Endothelial cell of umbilical vein (primary cell): Measurements from ENCODE around the gene BTBD19. TPM values are rescaled to one million over a fixed set of nuclear protein-coding genes. Genes with fewer than 3 reads are reported as not detected.

Experiments used
- BruUV-seq: library from RNA; stranded (reverse); fragments of 400-500 nt; replicated peaks from 2 replicates; lab custom pipeline; 2021; lab: Mats Ljungman, UMichigan
- CTCF ChIA-PET: fragments of 300-600, 350-600 bp; sonication (Branson Sonifier 250); formaldehyde crosslinking; loops from one replicate; lab custom pipeline; 2021; ENCODE audit warnings: antibody characterized with exemption, inconsistent platforms; lab: Charles Lee
- POLR2A ChIA-PET: fragments of 300-600, 350-600 bp; sonication (Branson Sonifier 250); formaldehyde crosslinking; loops from one replicate; lab custom pipeline; 2021; ENCODE audit warnings: antibody characterized with exemption, inconsistent platforms; lab: Charles Lee
- DNase-seq: peaks from one replicate; pipeline ENCODE4 v3.0.0-alpha.2; 2011; ENCODE audit warnings: low read depth, low spot score
- FAIRE-seq: peaks from 2 replicates; lab custom pipeline; 2011; peaks lifted over from hg19 to GRCh38; lab: Jason Lieb, UNC
- H2AFZ ChIP-seq: 2 replicates; pipeline ENCODE4 v1.6.0; 2012; ENCODE audit warnings: low read depth, low read length, control low read depth, inconsistent platforms
- H3K27ac ChIP-seq: 2 replicates; pipeline ENCODE4 v1.5.1; 2011; ENCODE audit warnings: low read depth, mild to moderate bottlenecking, control low read depth, low read length, moderate library complexity; ENCODE audit not compliant: insufficient read depth
- H3K27me3 ChIP-seq, 2 experiments: 2 replicates each; pipeline versions ENCODE4 v1.6.0 to v1.6.1; 2011; ENCODE audit warnings: low read length in 2 of 2, mixed read lengths in 1 of 2; ENCODE audit not compliant: control insufficient read depth in 2 of 2, insufficient read depth in 2 of 2
- H3K36me3 ChIP-seq, 2 experiments: 2 replicates in 1 of 2; 3 replicates in 1 of 2; pipeline ENCODE4 v1.5.1; 2011; ENCODE audit warnings: low read length in 2 of 2, mild to moderate bottlenecking in 1 of 2, moderate library complexity in 1 of 2; ENCODE audit not compliant: control insufficient read depth in 2 of 2, insufficient read depth in 2 of 2; ENCODE audit errors: extremely low read depth in 1 of 2
- H3K4me1 ChIP-seq: 3 replicates; pipeline ENCODE4 v1.5.1; 2011; ENCODE audit warnings: mild to moderate bottlenecking, low read length; ENCODE audit not compliant: control insufficient read depth, insufficient read depth; ENCODE audit errors: extremely low read depth
- H3K4me2 ChIP-seq: 2 replicates; pipeline ENCODE4 v1.6.1; 2011; ENCODE audit warnings: low read length, control low read depth, mixed read lengths; ENCODE audit not compliant: insufficient read depth
- H3K4me3 ChIP-seq, 3 experiments: fragments of 200-600 bp in 1 of 3; sonication (generic), shearing (Covaris generic) in 1 of 3; replicated peaks in 1 of 3; 2 replicates each; pipeline ENCODE4 v1.5.1; 2011 to 2016; ENCODE audit warnings: control low read depth in 3 of 3, low read length in 3 of 3, mild to moderate bottlenecking in 2 of 3, inconsistent platforms in 1 of 3, low read depth in 1 of 3, moderate library complexity in 1 of 3; ENCODE audit not compliant: insufficient read depth in 1 of 3
- H3K79me2 ChIP-seq: 2 replicates; pipeline ENCODE4 v1.6.0; 2012; ENCODE audit warnings: low read length, inconsistent platforms; ENCODE audit not compliant: control insufficient read depth, insufficient read depth
- H3K9ac ChIP-seq: replicated peaks from 2 replicates; pipeline ENCODE3; 2011; ENCODE audit warnings: low read length, control low read depth; ENCODE audit not compliant: insufficient read depth; ENCODE audit errors: extremely low read depth
- H3K9me1 ChIP-seq: replicated peaks from 3 replicates; pipeline ENCODE4 v1.6.0; 2011; ENCODE audit warnings: mild to moderate bottlenecking, low read length; ENCODE audit not compliant: control insufficient read depth, insufficient read depth; ENCODE audit errors: extremely low read depth
- H3K9me3 ChIP-seq: replicated peaks from 2 replicates; pipeline ENCODE4 v1.5.1; 2012; ENCODE audit warnings: low read length, inconsistent platforms; ENCODE audit not compliant: control insufficient read depth, insufficient read depth
- H4K20me1 ChIP-seq: replicated peaks from 2 replicates; pipeline ENCODE3; 2011; ENCODE audit warnings: mild to moderate bottlenecking, low read length; ENCODE audit not compliant: control insufficient read depth, insufficient read depth; ENCODE audit errors: extremely low read depth
- EZH2 ChIP-seq: IDR thresholded peaks from 2 replicates; pipeline ENCODE4 v1.6.1; 2012; ENCODE audit warnings: borderline replicate concordance, low read depth, mild to moderate bottlenecking, moderate library complexity, low read length, inconsistent platforms; ENCODE audit not compliant: severe bottlenecking
- FOS ChIP-seq: IDR thresholded peaks from 2 replicates; pipeline ENCODE4 v1.6.1; 2011; ENCODE audit warnings: mild to moderate bottlenecking, low read length, moderate library complexity, borderline replicate concordance; ENCODE audit not compliant: insufficient read depth
- GATA2 ChIP-seq: IDR thresholded peaks from 2 replicates; pipeline ENCODE4 v1.7.0; 2011; ENCODE audit warnings: low read depth, mild to moderate bottlenecking, moderate library complexity, mixed read lengths, low read length; ENCODE audit not compliant: insufficient read length, insufficient read depth
- JUN ChIP-seq: IDR thresholded peaks from 2 replicates; pipeline ENCODE4 v1.6.1; 2011; ENCODE audit warnings: borderline replicate concordance, low read depth; ENCODE audit not compliant: insufficient read length, insufficient read depth
- MYC ChIP-seq: IDR thresholded peaks from one replicate; pipeline ENCODE4 v1.6.1; 2011; ENCODE audit warnings: mild to moderate bottlenecking, low read depth, low read length
- POLR2A ChIP-seq: IDR thresholded peaks from 2 replicates; pipeline ENCODE4 v1.6.1; 2012; ENCODE audit warnings: low read depth, mild to moderate bottlenecking, control low read depth, low read length
- POLR2AphosphoS5 ChIP-seq: IDR thresholded peaks from 2 replicates; pipeline ENCODE4 v1.6.1; 2012; ENCODE audit warnings: low read depth, mild to moderate bottlenecking, control low read depth, low read length, moderate library complexity; ENCODE audit not compliant: insufficient read depth
- dilution Hi-C: fragments of 300-500 bp; cut with MboI; formaldehyde crosslinking; loops from one replicate; pipeline ENCODE4 v1.15.0; 2019; ENCODE audit warnings: low sequenced_read_pairs; ENCODE audit not compliant: extremely low pct_ligation_motif_present
- intact Hi-C: fragments of 100-400 bp; cut with micrococcal nuclease; formaldehyde crosslinking; loops from one replicate; pipeline ENCODE4 v1.10.0; 2022
- polyA plus RNA-seq, 4 experiments: library from polyadenylated mRNA; depleted of rRNA in 3 of 4; stranded (reverse) in 3 of 4; unstranded in 1 of 4; fragments of >200 nt; gene quantifications; 2 replicates each; pipeline versions ENCODE4 v1.2.1 to v1.2.3, GENCODE V29; 2011 to 2012; ENCODE audit warnings: missing spikeins in 1 of 4
- total RNA-seq: library from RNA; stranded (reverse); gene quantifications from 2 replicates; pipeline ENCODE4 v1.2.3, GENCODE V29; 2021
- TF ChIP-seq, protein P1 (sequence below): IDR thresholded peaks from 2 replicates; pipeline ENCODE4 v1.6.1; 2011; ENCODE audit not compliant: insufficient read depth, insufficient read length
- TF ChIP-seq, protein P2 (sequence below), 2 donors: IDR thresholded peaks; 1 replicate in 1 of 2; 2 replicates in 1 of 2; pipeline ENCODE4 v1.5.1; 2011; ENCODE audit warnings: low read length in 2 of 2, mild to moderate bottlenecking in 2 of 2, moderate library complexity in 2 of 2, control low read depth in 1 of 2, inconsistent platforms in 1 of 2, low read depth in 1 of 2; ENCODE audit not compliant: insufficient read depth in 1 of 2; ENCODE audit errors: extremely low read depth in 1 of 2

Gene BTBD19
- total and polyA plus RNA-seq, 2 donors (not counting 3 experiments of a cell fraction or from before 2014, with no cell fraction given) = 69.9 to 97.9 TPM

DNA sequence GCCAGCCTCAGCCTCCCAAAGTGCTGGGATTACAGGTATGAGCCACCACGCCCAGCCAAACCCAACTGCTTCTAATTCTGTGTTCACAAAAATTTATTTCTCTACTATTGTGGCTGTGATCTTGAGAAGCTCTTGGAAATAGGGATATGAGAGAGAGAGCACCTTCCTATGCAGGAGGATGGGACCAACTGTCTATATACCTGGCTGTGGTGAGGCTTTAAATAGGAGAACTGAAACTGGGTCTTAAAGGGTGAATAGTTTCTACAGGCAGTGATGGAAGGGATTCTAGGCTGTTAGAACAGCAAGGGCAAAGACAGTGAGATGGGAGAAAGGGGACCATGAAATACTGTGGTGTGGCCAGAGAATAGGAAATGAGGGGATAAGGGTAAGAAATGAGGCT lies 43.0 kb downstream of the BTBD19 start:
- no peaks in the 10 kb centered on the region for H3K27me3 ChIP-seq
- H3K9ac ChIP-seq = no peak overlapping the region
- H3K27ac ChIP-seq = no peak overlapping the region
- no TSS peak for BruUV-seq
- no peak for TF ChIP-seq JUN
- TF ChIP-seq EZH2 = no peak
- TF ChIP-seq, protein P1, sequence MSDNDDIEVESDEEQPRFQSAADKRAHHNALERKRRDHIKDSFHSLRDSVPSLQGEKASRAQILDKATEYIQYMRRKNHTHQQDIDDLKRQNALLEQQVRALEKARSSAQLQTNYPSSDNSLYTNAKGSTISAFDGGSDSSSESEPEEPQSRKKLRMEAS = no peak
- no peak for TF ChIP-seq MYC
- no peak for TF ChIP-seq GATA2
- TF ChIP-seq, protein P2, sequence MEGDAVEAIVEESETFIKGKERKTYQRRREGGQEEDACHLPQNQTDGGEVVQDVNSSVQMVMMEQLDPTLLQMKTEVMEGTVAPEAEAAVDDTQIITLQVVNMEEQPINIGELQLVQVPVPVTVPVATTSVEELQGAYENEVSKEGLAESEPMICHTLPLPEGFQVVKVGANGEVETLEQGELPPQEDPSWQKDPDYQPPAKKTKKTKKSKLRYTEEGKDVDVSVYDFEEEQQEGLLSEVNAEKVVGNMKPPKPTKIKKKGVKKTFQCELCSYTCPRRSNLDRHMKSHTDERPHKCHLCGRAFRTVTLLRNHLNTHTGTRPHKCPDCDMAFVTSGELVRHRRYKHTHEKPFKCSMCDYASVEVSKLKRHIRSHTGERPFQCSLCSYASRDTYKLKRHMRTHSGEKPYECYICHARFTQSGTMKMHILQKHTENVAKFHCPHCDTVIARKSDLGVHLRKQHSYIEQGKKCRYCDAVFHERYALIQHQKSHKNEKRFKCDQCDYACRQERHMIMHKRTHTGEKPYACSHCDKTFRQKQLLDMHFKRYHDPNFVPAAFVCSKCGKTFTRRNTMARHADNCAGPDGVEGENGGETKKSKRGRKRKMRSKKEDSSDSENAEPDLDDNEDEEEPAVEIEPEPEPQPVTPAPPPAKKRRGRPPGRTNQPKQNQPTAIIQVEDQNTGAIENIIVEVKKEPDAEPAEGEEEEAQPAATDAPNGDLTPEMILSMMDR (IDR thresholded peaks at IDR 0.05; ENCODE audit: extremely low read depth in 1 of 2, insufficient read depth in 1 of 2, low read depth in 1 of 2, low read length in 2 of 2) = no peak
- no peak for TF ChIP-seq FOS
- no peak for TF ChIP-seq POLR2A
- TF ChIP-seq POLR2AphosphoS5 = no peak
- intact Hi-C loops (no loop called here), dilution Hi-C loops (no loop called here)
- no peak for FAIRE-seq
- ChIA-PET POLR2A (no interaction called here), CTCF (interaction anchor here (0.6 to 1.2 kb wide), 2 partner anchors 15 to 51 kb away, joined by 3 read pairs; partner anchors contain the start of gene PLK3)
- no peak overlapping the region for H3K4me3 ChIP-seq
- H4K20me1 ChIP-seq = no peaks in the 10 kb centered on the region
- H3K9me3 ChIP-seq = no peaks in the 10 kb centered on the region
- peaks cover 0 to 3% of the 10 kb centered on the region in 2 experiments for H3K36me3 ChIP-seq
- no peaks in the 10 kb centered on the region for H3K79me2 ChIP-seq
- no peaks in the 10 kb centered on the region for H3K4me1 ChIP-seq
- no peak for DNase-seq
- H3K9me1 ChIP-seq = no peaks in the 10 kb centered on the region
- no peak overlapping the region for H2AFZ ChIP-seq
- H3K4me2 ChIP-seq = no peak overlapping the region
